Panc1 (cell line): ENCODE results near the gene NTM.

Experiments used
- POLR2AphosphoS5 ChIP-seq: IDR thresholded peaks from 2 replicates; pipeline ENCODE4 v1.6.1; 2012; ENCODE audit warnings: mild to moderate bottlenecking, low read depth, low read length, moderate library complexity
- TF ChIP-seq, protein P1 (sequence below): fragments of 450-650 bp; IDR thresholded peaks from 2 replicates; pipeline ENCODE4 v1.5.1; 2017; ENCODE audit warnings: mild to moderate bottlenecking

DNA sequence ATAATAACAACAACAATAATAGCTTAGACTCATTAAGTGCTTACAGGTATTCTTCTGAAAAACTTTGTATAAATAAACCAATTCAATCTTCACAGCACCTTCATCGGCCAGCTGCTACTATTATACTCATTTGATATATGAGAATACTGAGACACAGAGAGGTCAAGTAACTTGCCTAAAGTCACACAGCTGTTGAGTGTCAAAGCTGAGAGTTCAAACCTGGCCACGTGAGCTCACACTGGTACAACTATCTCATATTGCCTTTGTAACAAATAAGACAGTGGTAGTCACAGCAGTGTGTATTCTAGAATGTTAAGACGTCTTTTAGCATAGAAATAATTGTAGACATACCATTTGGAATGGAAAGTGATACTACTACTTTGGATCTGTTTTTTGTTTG is 268.5 kb downstream of the NTM start:
- TF ChIP-seq, protein P1, sequence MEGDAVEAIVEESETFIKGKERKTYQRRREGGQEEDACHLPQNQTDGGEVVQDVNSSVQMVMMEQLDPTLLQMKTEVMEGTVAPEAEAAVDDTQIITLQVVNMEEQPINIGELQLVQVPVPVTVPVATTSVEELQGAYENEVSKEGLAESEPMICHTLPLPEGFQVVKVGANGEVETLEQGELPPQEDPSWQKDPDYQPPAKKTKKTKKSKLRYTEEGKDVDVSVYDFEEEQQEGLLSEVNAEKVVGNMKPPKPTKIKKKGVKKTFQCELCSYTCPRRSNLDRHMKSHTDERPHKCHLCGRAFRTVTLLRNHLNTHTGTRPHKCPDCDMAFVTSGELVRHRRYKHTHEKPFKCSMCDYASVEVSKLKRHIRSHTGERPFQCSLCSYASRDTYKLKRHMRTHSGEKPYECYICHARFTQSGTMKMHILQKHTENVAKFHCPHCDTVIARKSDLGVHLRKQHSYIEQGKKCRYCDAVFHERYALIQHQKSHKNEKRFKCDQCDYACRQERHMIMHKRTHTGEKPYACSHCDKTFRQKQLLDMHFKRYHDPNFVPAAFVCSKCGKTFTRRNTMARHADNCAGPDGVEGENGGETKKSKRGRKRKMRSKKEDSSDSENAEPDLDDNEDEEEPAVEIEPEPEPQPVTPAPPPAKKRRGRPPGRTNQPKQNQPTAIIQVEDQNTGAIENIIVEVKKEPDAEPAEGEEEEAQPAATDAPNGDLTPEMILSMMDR: no peak
- TF ChIP-seq POLR2AphosphoS5: no peak
